BE2C (cell line): Measurements from ENCODE around the gene PTPN20.

Experiments used
- DNase-seq: peaks from one replicate; pipeline ENCODE4 v3.0.0-alpha.2; 2020
- H3K27me3 ChIP-seq: fragments of 250-450 bp; sonication (Bioruptor Pico); 2 replicates; pipeline ENCODE4 v1.5.1; 2020; ENCODE audit warnings: mild to moderate bottlenecking
- H3K36me3 ChIP-seq: fragments of 250-450 bp; sonication (Bioruptor Pico); 2 replicates; pipeline ENCODE4 v1.5.1; 2020; ENCODE audit warnings: mild to moderate bottlenecking
- H3K4me1 ChIP-seq: fragments of 250-450 bp; sonication (Bioruptor Pico); 2 replicates; pipeline ENCODE4 v1.5.1; 2020
- H3K4me3 ChIP-seq: 2 replicates; pipeline ENCODE4 v1.5.1; 2011; ENCODE audit warnings: low read depth, low read length
- H3K9me3 ChIP-seq: fragments of 250-450 bp; sonication (Bioruptor Pico); 2 replicates; pipeline ENCODE4 v1.5.1; 2020
- TF ChIP-seq, protein P1 (sequence below): IDR thresholded peaks from 2 replicates; pipeline ENCODE4 v1.5.1; 2012; ENCODE audit warnings: mild to moderate bottlenecking, low read depth, low read length

The PTPN20 gene

DNA sequence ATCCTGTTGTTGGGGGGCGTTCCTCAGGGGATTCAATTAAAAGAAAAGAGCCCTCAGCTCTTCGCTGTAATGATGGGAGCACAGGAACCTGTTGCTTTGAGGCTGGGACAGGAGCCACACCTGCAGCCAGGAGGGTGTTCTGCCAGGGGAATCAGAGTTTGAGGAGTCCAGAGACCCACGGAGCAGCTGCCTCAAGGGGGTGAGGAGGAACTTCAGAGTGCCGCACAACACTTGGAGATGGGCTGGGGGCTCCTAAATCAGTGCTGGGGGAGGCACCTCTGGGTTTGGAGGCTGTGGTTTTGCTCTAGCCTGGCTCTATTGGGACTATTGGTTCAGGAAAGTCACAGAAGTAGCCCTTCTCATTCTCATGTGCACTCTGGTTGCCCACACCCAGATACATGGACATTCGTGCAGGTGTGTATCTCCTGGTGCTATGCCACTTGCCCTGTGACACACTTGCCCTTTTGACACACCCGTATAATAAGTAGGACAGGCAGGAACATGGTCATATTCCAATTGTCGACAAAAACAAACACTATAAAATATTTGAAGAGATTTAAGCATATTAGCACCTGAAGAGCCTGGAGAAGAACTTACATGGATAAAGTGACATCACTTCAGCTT, 98.1 kb downstream of the PTPN20 start:
- no peak overlapping the region for H3K4me3 ChIP-seq
- H3K9me3 ChIP-seq, result no peaks in the 10 kb centered on the region
- H3K36me3 ChIP-seq, result no peaks in the 10 kb centered on the region
- no peaks in the 10 kb centered on the region for H3K27me3 ChIP-seq
- no peak for DNase-seq
- TF ChIP-seq, protein P1, sequence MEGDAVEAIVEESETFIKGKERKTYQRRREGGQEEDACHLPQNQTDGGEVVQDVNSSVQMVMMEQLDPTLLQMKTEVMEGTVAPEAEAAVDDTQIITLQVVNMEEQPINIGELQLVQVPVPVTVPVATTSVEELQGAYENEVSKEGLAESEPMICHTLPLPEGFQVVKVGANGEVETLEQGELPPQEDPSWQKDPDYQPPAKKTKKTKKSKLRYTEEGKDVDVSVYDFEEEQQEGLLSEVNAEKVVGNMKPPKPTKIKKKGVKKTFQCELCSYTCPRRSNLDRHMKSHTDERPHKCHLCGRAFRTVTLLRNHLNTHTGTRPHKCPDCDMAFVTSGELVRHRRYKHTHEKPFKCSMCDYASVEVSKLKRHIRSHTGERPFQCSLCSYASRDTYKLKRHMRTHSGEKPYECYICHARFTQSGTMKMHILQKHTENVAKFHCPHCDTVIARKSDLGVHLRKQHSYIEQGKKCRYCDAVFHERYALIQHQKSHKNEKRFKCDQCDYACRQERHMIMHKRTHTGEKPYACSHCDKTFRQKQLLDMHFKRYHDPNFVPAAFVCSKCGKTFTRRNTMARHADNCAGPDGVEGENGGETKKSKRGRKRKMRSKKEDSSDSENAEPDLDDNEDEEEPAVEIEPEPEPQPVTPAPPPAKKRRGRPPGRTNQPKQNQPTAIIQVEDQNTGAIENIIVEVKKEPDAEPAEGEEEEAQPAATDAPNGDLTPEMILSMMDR, result no peak
- no peaks in the 10 kb centered on the region for H3K4me1 ChIP-seq

DNA sequence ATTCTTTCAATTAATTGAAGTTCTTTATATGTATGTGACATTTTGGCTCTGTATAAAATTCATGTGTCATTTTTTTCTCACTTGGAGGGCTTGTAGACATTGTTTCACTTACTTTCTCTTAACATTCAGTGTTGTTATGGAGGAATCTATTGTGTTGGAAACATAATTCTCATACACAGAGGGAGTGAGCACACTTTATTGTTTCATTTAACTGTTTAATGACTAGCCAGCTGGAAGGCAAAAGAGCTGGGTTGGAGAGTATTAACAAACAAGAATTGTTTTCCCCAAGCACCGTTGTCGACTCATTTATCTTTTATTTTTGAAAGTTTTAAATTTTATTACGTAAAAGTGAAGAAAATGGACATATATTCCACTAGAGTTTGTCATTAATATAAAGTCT, 98.8 kb downstream of the PTPN20 start:
- no peak overlapping the region for H3K4me3 ChIP-seq
- TF ChIP-seq, protein P1, result no peak

DNA sequence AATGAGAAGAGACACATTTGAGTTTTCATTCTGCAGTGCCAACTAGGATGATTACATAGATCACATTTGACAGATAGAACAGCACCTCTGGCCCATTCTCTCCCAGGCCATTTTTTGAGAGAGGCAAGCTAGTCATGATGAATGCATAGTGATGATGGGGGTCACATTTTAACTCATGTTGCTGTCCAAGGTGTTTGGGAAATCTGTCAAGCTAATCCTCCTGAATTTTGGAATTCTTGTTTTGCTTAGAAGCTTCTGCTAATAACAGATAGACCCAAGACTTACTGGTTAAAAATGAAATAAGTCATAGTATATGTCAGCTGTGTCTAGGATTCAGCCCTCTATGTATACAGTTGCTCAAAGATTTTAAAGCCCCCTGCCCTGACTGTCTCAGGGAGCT, 101.0 kb downstream of the PTPN20 start:
- no peaks in the 10 kb centered on the region for H3K4me1 ChIP-seq
- H3K9me3 ChIP-seq, result no peaks in the 10 kb centered on the region
- no peak for DNase-seq
- H3K4me3 ChIP-seq, result no peak overlapping the region
- H3K36me3 ChIP-seq, result no peaks in the 10 kb centered on the region
- TF ChIP-seq, protein P1, result no peak
- no peaks in the 10 kb centered on the region for H3K27me3 ChIP-seq

More for the DNA sequence above, 98.8 kb downstream of the PTPN20 start:
- no peaks in the 10 kb centered on the region for H3K9me3 ChIP-seq
- no peaks in the 10 kb centered on the region for H3K36me3 ChIP-seq
- no peaks in the 10 kb centered on the region for H3K27me3 ChIP-seq
- no peak for DNase-seq
- no peaks in the 10 kb centered on the region for H3K4me1 ChIP-seq

DNA sequence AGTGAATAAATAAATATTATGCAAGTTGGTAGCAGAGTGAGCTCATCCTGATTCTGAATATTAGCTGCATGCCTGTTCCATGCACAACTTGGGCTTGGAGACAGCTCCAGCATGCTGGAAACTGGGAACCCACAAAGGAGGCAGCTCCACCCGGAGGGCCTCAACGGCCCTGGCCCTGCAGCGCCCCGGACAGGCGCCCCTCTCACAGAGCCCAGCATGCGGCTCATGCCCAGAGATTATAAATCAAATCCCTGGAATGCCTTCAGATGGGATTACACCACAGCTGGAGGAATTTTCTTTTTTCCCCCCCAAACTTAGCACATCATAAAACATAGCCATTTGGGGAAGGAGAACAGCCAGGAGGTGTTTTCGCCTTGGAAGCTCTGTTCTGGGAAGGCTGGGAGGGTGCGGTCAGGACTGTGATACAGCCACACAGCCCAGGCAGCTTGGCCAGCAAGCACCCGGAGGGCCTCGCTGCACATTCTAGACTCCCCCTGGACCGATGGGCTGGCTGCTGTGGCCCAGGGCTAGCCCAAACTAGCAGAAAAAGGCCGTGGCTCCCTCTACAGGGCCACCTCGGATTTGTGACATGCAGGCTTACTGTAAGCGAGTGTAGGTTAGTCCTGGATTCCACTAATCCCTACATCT, 102.4 kb downstream of the PTPN20 start:
- H3K36me3 ChIP-seq, result no peaks in the 10 kb centered on the region
- H3K27me3 ChIP-seq, result no peaks in the 10 kb centered on the region
- no peak for DNase-seq
- H3K4me1 ChIP-seq, result no peaks in the 10 kb centered on the region
- no peaks in the 10 kb centered on the region for H3K9me3 ChIP-seq
- no peak overlapping the region for H3K4me3 ChIP-seq
- TF ChIP-seq, protein P1, result no peak

DNA sequence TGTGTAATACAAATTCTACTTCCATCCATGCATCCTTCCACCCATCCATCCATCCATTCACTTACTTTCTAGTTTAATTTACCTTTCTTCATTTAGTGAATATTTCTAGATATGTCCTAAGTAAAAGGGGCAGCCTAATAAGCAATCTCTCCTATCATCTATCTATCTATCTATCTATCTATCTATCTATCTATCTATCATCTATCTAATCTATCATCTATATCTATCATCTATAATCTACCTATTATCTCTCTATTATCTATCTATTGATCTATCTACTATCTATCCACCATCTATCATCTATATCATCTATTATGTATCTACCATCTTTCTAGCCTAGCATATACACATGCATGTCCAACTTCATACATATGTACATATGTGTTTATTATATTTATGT, 104.2 kb downstream of the PTPN20 start:
- no peaks in the 10 kb centered on the region for H3K9me3 ChIP-seq
- DNase-seq, result no peak
- no peak overlapping the region for H3K4me3 ChIP-seq
- no peaks in the 10 kb centered on the region for H3K4me1 ChIP-seq
- TF ChIP-seq, protein P1, result no peak
- no peaks in the 10 kb centered on the region for H3K36me3 ChIP-seq
- no peaks in the 10 kb centered on the region for H3K27me3 ChIP-seq

DNA sequence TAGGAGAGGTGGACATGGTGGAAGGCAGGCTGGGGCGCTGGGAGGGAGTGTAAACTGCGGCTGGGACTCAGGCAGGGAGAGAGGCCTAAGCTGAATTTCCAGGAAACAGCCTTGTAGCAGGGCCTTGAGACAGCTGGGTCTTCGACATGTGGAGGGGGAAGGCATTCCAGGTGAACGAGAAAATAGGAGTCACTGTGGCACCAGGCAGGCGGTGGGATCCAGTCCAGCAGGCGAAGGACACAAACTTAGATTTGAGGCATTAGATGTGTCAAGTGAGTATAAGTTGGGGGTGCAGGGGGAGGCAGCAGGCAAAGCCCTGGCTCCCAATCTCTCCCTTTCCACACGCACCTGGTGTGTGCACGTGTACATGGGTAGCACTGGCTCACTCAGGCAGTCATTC, 105.3 kb downstream of the PTPN20 start:
- no peaks in the 10 kb centered on the region for H3K9me3 ChIP-seq
- no peaks in the 10 kb centered on the region for H3K4me1 ChIP-seq
- no peak overlapping the region for H3K4me3 ChIP-seq
- no peaks in the 10 kb centered on the region for H3K27me3 ChIP-seq
- no peaks in the 10 kb centered on the region for H3K36me3 ChIP-seq
- no peak for DNase-seq
- TF ChIP-seq, protein P1, result no peak
